H1 (cell line): ENCODE results near the gene LRRC55. TPM values are rescaled to one million over a fixed set of nuclear protein-coding genes. Genes with fewer than 3 reads are reported as not detected.

Source experiments
- CTCF ChIA-PET: fragments of 300-600 bp; sonication (Branson Sonifier 250); formaldehyde crosslinking; loops from one replicate; lab custom pipeline; 2021; ENCODE audit not compliant: partially characterized antibody; lab: Charles Lee
- POLR2A ChIA-PET: fragments of 300-600 bp; sonication (Branson Sonifier 250); formaldehyde crosslinking; loops from one replicate; lab custom pipeline; 2021; ENCODE audit warnings: inconsistent platforms; ENCODE audit not compliant: partially characterized antibody; lab: Charles Lee
- DNase-seq, 2 experiments: peaks; one replicate each; pipeline versions ENCODE4 v3.0.0 to v3.0.0-alpha.2; 2010 to 2022; ENCODE audit warnings: low spot score in 2 of 2, low read depth in 1 of 2, mixed read lengths in 1 of 2
- FAIRE-seq: peaks from 2 replicates; lab custom pipeline; 2011; peaks lifted over from hg19 to GRCh38; lab: Jason Lieb, UNC
- H2AFZ ChIP-seq: 2 replicates; pipeline ENCODE4 v1.8.1; 2012; ENCODE audit warnings: low read length, inconsistent platforms
- H2AK5ac ChIP-seq: 2 replicates; pipeline ENCODE4 v1.6.1; 2013; ENCODE audit warnings: low read depth, low read length
- H2BK120ac ChIP-seq: replicated peaks from 2 replicates; pipeline ENCODE3; 2013; ENCODE audit warnings: low read depth, low read length, inconsistent platforms
- H2BK12ac ChIP-seq: 2 replicates; pipeline ENCODE4 v1.6.1; 2013; ENCODE audit warnings: low read depth, low read length
- H2BK15ac ChIP-seq: 2 replicates; pipeline ENCODE4 v1.6.1; 2013; ENCODE audit warnings: low read length
- H2BK20ac ChIP-seq: 2 replicates; pipeline ENCODE4 v1.6.1; 2013; ENCODE audit warnings: low read length
- H2BK5ac ChIP-seq: 2 replicates; pipeline ENCODE4 v1.6.1; 2013; ENCODE audit warnings: low read depth, low read length
- H3K14ac ChIP-seq: 2 replicates; pipeline ENCODE4 v1.6.1; 2013; ENCODE audit warnings: inconsistent platforms; ENCODE audit not compliant: insufficient read length
- H3K18ac ChIP-seq: 2 replicates; pipeline ENCODE4 v1.6.1; 2013; ENCODE audit warnings: low read length; ENCODE audit errors: extremely low read depth
- H3K23ac ChIP-seq: 2 replicates; pipeline ENCODE4 v1.6.1; 2013; ENCODE audit warnings: inconsistent platforms; ENCODE audit not compliant: insufficient read length
- H3K23me2 ChIP-seq: 2 replicates; pipeline ENCODE4 v1.6.1; 2013; ENCODE audit warnings: low read depth, low read length
- H3K27ac ChIP-seq: 2 replicates; pipeline ENCODE4 v1.6.1; 2011; ENCODE audit warnings: low read depth, low read length, inconsistent platforms
- H3K27me3 ChIP-seq, 4 experiments: replicated peaks in 1 of 4; 1 replicate in 1 of 4; 2 replicates in 3 of 4; pipeline versions ENCODE4 v1.6.1 to v1.8.1; 2011 to 2013; ENCODE audit warnings: low read length in 3 of 4, mild to moderate bottlenecking in 3 of 4, inconsistent platforms in 2 of 4, mixed read lengths in 2 of 4, moderate library complexity in 1 of 4; ENCODE audit not compliant: control insufficient read depth in 3 of 4, insufficient read depth in 3 of 4; ENCODE audit errors: extremely low read depth in 1 of 4
- H3K36me3 ChIP-seq, 4 experiments: 2 replicates each; pipeline versions ENCODE4 v1.6.1 to v1.8.1; 2011 to 2013; ENCODE audit warnings: mild to moderate bottlenecking in 4 of 4, low read length in 3 of 4, moderate library complexity in 2 of 4, control low read depth in 1 of 4, inconsistent platforms in 1 of 4; ENCODE audit not compliant: insufficient read depth in 4 of 4, control insufficient read depth in 2 of 4
- H3K4ac ChIP-seq: replicated peaks from 2 replicates; pipeline ENCODE3; 2013; ENCODE audit warnings: low read length, low read depth, mixed read lengths, inconsistent platforms; ENCODE audit not compliant: insufficient read length
- H3K4me1 ChIP-seq, 4 experiments: replicated peaks in 1 of 4; 1 replicate in 1 of 4; 2 replicates in 3 of 4; pipeline versions ENCODE4 v1.6.1 to v1.8.1; 2011 to 2013; ENCODE audit warnings: low read length in 3 of 4, inconsistent platforms in 2 of 4, mixed read lengths in 1 of 4; ENCODE audit not compliant: insufficient read depth in 4 of 4, control insufficient read depth in 3 of 4
- H3K4me2 ChIP-seq, 2 experiments: 2 replicates each; pipeline versions ENCODE4 v1.6.1 to v1.8.1; 2011 to 2013; ENCODE audit warnings: low read depth in 2 of 2, low read length in 2 of 2, control low read depth in 1 of 2, inconsistent platforms in 1 of 2, mild to moderate bottlenecking in 1 of 2; ENCODE audit not compliant: insufficient read depth in 1 of 2
- H3K4me3 ChIP-seq, 4 experiments: fragments of 200-600, 300-600 bp in 1 of 4; sonication (generic), shearing (Covaris generic), sonication (Bioruptor Twin) in 1 of 4; 2 replicates each; pipeline versions ENCODE4 v1.5.1 to v1.8.1; 2011 to 2016; ENCODE audit warnings: low read length in 4 of 4, low read depth in 3 of 4, control low read depth in 2 of 4, inconsistent platforms in 2 of 4, mild to moderate bottlenecking in 2 of 4, mixed read lengths in 1 of 4, moderate library complexity in 1 of 4; ENCODE audit not compliant: insufficient read depth in 2 of 4; ENCODE audit errors: extremely low read depth in 1 of 4
- H3K56ac ChIP-seq: replicated peaks from 2 replicates; pipeline ENCODE3; 2013; ENCODE audit warnings: low read depth, mild to moderate bottlenecking, mixed read lengths, low read length, inconsistent platforms; ENCODE audit not compliant: insufficient read length
- H3K79me1 ChIP-seq: 2 replicates; pipeline ENCODE4 v1.6.1; 2013; ENCODE audit warnings: low read depth, low read length, control low read depth
- H3K79me2 ChIP-seq, 2 experiments: 2 replicates each; pipeline versions ENCODE4 v1.6.1 to v1.8.1; 2012 to 2013; ENCODE audit warnings: low read length in 2 of 2, mild to moderate bottlenecking in 2 of 2, inconsistent platforms in 1 of 2; ENCODE audit not compliant: insufficient read depth in 2 of 2, control insufficient read depth in 1 of 2
- H3K9ac ChIP-seq, 4 experiments: replicated peaks in 1 of 4; 1 replicate in 1 of 4; 2 replicates in 3 of 4; pipeline versions ENCODE4 v1.6.1 to v1.8.1; 2011 to 2013; ENCODE audit warnings: low read depth in 3 of 4, low read length in 3 of 4, control low read depth in 2 of 4, mild to moderate bottlenecking in 2 of 4, moderate library complexity in 2 of 4, inconsistent platforms in 1 of 4; ENCODE audit errors: extremely low read depth in 1 of 4
- H3K9me3 ChIP-seq, 2 experiments: 2 replicates each; pipeline versions ENCODE4 v1.6.1 to v1.8.1; 2012 to 2013; ENCODE audit warnings: mild to moderate bottlenecking in 2 of 2, moderate library complexity in 2 of 2, control low read depth in 1 of 2, inconsistent platforms in 1 of 2, low read depth in 1 of 2, low read length in 1 of 2, mixed read lengths in 1 of 2; ENCODE audit not compliant: insufficient read depth in 2 of 2
- H4K20me1 ChIP-seq, 2 experiments: replicated peaks in 1 of 2; 2 replicates each; pipeline versions ENCODE3 to v1.8.1; 2011 to 2013; ENCODE audit warnings: inconsistent platforms in 2 of 2, low read length in 2 of 2, mild to moderate bottlenecking in 1 of 2; ENCODE audit not compliant: insufficient read depth in 2 of 2, control insufficient read depth in 1 of 2
- H4K5ac ChIP-seq: 2 replicates; pipeline ENCODE4 v1.6.1; 2013; ENCODE audit warnings: low read length, low read depth, mixed read lengths, inconsistent platforms; ENCODE audit not compliant: insufficient read length
- H4K8ac ChIP-seq: 2 replicates; pipeline ENCODE4 v1.8.0; 2013; ENCODE audit warnings: mild to moderate bottlenecking, moderate library complexity, low read length, inconsistent platforms; ENCODE audit not compliant: insufficient read depth; ENCODE audit errors: extremely low read depth
- H4K91ac ChIP-seq: replicated peaks from 2 replicates; pipeline ENCODE3; 2013; ENCODE audit warnings: low read length, mixed read lengths, inconsistent platforms; ENCODE audit not compliant: insufficient read length
- ASH2L ChIP-seq: fragments of 200-600, 300-600 bp; sonication (generic); IDR thresholded peaks from one replicate; pipeline ENCODE4 v1.7.1; 2017; ENCODE audit warnings: low read length
- CEBPB ChIP-seq: IDR thresholded peaks from 2 replicates; pipeline ENCODE4 v1.6.1; 2012; ENCODE audit warnings: low read depth, low read length
- CTCF ChIP-seq, 3 experiments: IDR thresholded peaks; 1 replicate in 2 of 3; 2 replicates in 1 of 3; pipeline versions ENCODE4 v1.5.1 to v1.6.1; 2011; ENCODE audit warnings: low read length in 3 of 3, mild to moderate bottlenecking in 3 of 3, inconsistent platforms in 2 of 3, low read depth in 1 of 3, moderate library complexity in 1 of 3; ENCODE audit not compliant: insufficient read depth in 1 of 3; ENCODE audit errors: control extremely low read depth in 1 of 3
- FOSL1 ChIP-seq: IDR thresholded peaks from 2 replicates; pipeline ENCODE4 v1.6.1; 2011; ENCODE audit warnings: mild to moderate bottlenecking, low read depth, low read length, moderate library complexity; ENCODE audit not compliant: insufficient read depth
- NANOG ChIP-seq: IDR thresholded peaks from 2 replicates; pipeline ENCODE4 v1.6.1; 2011; ENCODE audit warnings: low read length, low read depth, mild to moderate bottlenecking, inconsistent platforms; ENCODE audit not compliant: insufficient read depth, poor library complexity, severe bottlenecking
- POU5F1 ChIP-seq: IDR thresholded peaks from 2 replicates; pipeline ENCODE4 v1.6.1; 2011; ENCODE audit warnings: low read depth, mild to moderate bottlenecking, low read length, moderate library complexity
- RAD21 ChIP-seq, 2 experiments: IDR thresholded peaks in 1 of 2; conservative IDR thresholded peaks in 1 of 2; 2 replicates each; pipeline ENCODE4 v1.6.1; 2011; ENCODE audit warnings: low read depth in 2 of 2, low read length in 2 of 2, improper control_type of control experiment in 1 of 2, inconsistent platforms in 1 of 2, mild to moderate bottlenecking in 1 of 2, moderate library complexity in 1 of 2
- RXRA ChIP-seq: IDR thresholded peaks from 2 replicates; pipeline ENCODE4 v1.6.1; 2011; ENCODE audit warnings: low read depth, mild to moderate bottlenecking, low read length, moderate library complexity; ENCODE audit not compliant: insufficient read depth
- SIN3A ChIP-seq, 2 experiments: IDR thresholded peaks in 1 of 2; conservative IDR thresholded peaks in 1 of 2; 2 replicates each; pipeline ENCODE4 v1.6.1; 2011 to 2012; ENCODE audit warnings: low read length in 2 of 2, improper control_type of control experiment in 1 of 2, low read depth in 1 of 2, mild to moderate bottlenecking in 1 of 2
- SP1 ChIP-seq: IDR thresholded peaks from 2 replicates; pipeline ENCODE4 v1.6.1; 2011; ENCODE audit warnings: low read depth, low read length
- WGBS, 2 experiments: shearing (Covaris generic) in 1 of 2; methylation state at CpG; one replicate each; pipeline versions ENCODE4 v1.1.6 to v1.1.7; 2013 to 2015; ENCODE audit warnings: low lambda C conversion rate in 2 of 2, mixed read lengths in 2 of 2, inconsistent platforms in 1 of 2, low coverage in 1 of 2, missing lambda C conversion rate in 1 of 2; ENCODE audit not compliant: insufficient replicate concordance in 2 of 2, insufficient coverage in 1 of 2, insufficient read length in 1 of 2; ENCODE audit errors: extremely low coverage in 1 of 2, missing lambda C conversion rate in 1 of 2; 5-methylcytosine and 5-hydroxymethylcytosine counted together
- polyA plus RNA-seq, 7 experiments: library from polyadenylated mRNA; depleted of rRNA in 3 of 7; stranded (reverse) in 5 of 7; unstranded in 2 of 7; fragments of >200 nt in 5 of 7; fragments of 200-250 nt in 2 of 7; gene quantifications; 1 replicate in 5 of 7; 2 replicates in 1 of 7; 4 replicates in 1 of 7; pipeline versions ENCODE4 v1.2.1 to v1.2.3, GENCODE V29; 2011 to 2013; ENCODE audit warnings: missing spikeins in 2 of 7, mixed read lengths in 2 of 7
- total RNA-seq: library from RNA; stranded (reverse); fragmentation: NEBNext Ultra II Directional; extraction: Animal tissue kit (Norgen Biotek cat#: 25700); gene quantifications from 2 replicates; pipeline ENCODE4 v1.2.1, GENCODE V29; 2021

The LRRC55 gene
- total and polyA plus RNA-seq, 2 of the 8 experiments (the other 6 are each of a cell fraction or from before 2014, with no cell fraction given) = 0.62 to 1.1 TPM

DNA sequence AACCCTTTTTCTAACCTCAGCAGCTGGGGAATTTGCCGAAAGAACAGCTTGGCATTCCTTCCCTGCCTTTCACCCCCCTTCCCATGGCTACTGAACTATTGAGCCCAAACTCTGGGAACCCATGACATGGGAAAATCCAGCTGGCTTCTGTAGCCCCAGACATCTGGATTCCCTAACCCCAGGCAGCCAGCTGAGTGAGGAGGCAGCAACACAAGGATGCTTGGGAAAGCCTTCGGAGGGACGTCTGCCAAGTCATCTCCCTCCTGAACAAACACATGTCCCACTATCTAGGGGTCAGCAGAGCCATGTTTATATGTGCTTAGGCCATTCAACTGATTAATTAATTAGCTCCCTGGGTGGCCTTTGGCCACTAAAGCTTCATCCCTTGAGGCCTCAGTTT lies 21.6 kb downstream of the LRRC55 start:
- Histone ChIP-seq H2AFZ (no peak overlapping the region), H4K91ac (no peak overlapping the region), H3K4ac (peak overlapping the region; percentile 13), H4K8ac (no peak overlapping the region), H2BK12ac (0 out of 2 replicates have a peak overlapping the region, but pooled peaks have one; percentile 85), H4K20me1 (no peaks in the 10 kb centered on the region), H2BK15ac (no peak overlapping the region; the same call in 1 of the 2 replicates), H4K5ac (no peak overlapping the region), H3K4me1 (peaks cover 3 to 16% (median 11%) of the 10 kb centered on the region in 4 experiments; a peak in 5 of 7 replicates), H3K27me3 (no peaks in the 10 kb centered on the region), H2BK5ac (peak overlapping the region; percentile 18; the same call in 1 of the 2 replicates), H3K4me2 (no peak overlapping the region), H2AK5ac (0 out of 2 replicates have a peak overlapping the region, but pooled peaks have one; percentile 57), H3K9ac (no peak overlapping the region), H3K4me3 (no peak overlapping the region), H3K18ac (no peak overlapping the region), H3K14ac (no peak overlapping the region), H3K23ac (no peak overlapping the region), H3K23me2 (no peaks in the 10 kb centered on the region; the same call in 1 of the 2 replicates), H3K36me3 (no peaks in the 10 kb centered on the region), H3K27ac (no peak overlapping the region), H2BK120ac (no peak overlapping the region), H3K56ac (no peak overlapping the region), H2BK20ac (peak overlapping the region; percentile 72; the same call in 1 of the 2 replicates), H3K79me2 (no peaks in the 10 kb centered on the region), H3K79me1 (no peaks in the 10 kb centered on the region), H3K9me3 (no peaks in the 10 kb centered on the region)
- POLR2A ChIA-PET = interaction anchor here (0.7 to 1.3 kb wide), 2 partner anchors 10 to 115 kb away, joined by 3 to 6 read pairs; no protein-coding TSS in a partner anchor
- FAIRE-seq = no peak
- 84% methylated on average over 3 of the region's 3 CpGs; no CpG with 5 or more reads in 1 of the 2 experiments for WGBS, 2 experiments
- DNase-seq = no peak
- CTCF ChIA-PET = interaction anchor here (1.0 to 4.5 kb wide), 5 partner anchors 9 to 59 kb away, joined by 3 to 38 read pairs (median 4); no protein-coding TSS in a partner anchor
- TF ChIP-seq ASH2L (no peak), CTCF (IDR thresholded peaks at IDR 0.05; ENCODE audit: control extremely low read depth in 1 of 3, insufficient read depth in 1 of 3, low read depth in 1 of 3, low read length in 3 of 3) (no peak), FOSL1 (no peak), RAD21 (IDR thresholded peaks at IDR 0.05 in 1 of 2, conservative IDR thresholded peaks at IDR 0.05 in 1 of 2; ENCODE audit: low read depth in 2 of 2, low read length in 2 of 2) (no peak), CEBPB (no peak), NANOG (no peak), POU5F1 (no peak), SP1 (no peak), SIN3A (conservative IDR thresholded peaks at IDR 0.05 in 1 of 2, IDR thresholded peaks at IDR 0.05 in 1 of 2; ENCODE audit: low read depth in 1 of 2, low read length in 2 of 2) (no peak), RXRA (no peak)
